SKM-1 (cell line): ENCODE data around the gene TRIM36.

ENCODE experiments used
- DNase-seq: peaks from one replicate; lab custom pipeline; 2025; ENCODE audit not compliant: unreplicated experiment; lab: John Stamatoyannopoulos, UW

The TRIM36 gene

GRCh38 chr5:115166744-115167393 lies 2.8 kb downstream of the TRIM36 start:
- DNase-seq, result no peak

DNA sequence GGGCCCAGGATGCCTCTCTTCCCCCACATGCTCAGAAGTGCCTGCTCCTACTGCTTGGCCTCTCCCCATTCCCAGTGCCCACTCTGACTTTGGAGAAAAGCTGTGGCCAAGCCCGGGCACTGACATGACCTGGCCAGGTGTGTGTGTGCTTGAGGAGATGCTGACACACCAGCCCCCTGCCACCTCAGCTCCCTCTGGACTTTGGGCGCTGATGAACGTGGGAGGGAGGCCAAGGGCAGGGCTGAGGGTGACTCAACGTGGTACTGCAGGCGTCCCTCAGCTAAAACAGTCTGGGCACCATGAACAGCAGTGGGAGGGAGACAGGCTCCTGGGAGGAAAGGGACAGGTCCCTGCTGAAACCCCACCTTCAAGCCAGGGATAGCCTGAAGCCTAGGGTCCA lies 3.9 kb downstream of the TRIM36 start:
- DNase-seq, result no peak

- DNase-seq, result no peak
These were observed 8.7 kb downstream of the TRIM36 start for GRCh38 chr5:115160975-115161475.

DNA sequence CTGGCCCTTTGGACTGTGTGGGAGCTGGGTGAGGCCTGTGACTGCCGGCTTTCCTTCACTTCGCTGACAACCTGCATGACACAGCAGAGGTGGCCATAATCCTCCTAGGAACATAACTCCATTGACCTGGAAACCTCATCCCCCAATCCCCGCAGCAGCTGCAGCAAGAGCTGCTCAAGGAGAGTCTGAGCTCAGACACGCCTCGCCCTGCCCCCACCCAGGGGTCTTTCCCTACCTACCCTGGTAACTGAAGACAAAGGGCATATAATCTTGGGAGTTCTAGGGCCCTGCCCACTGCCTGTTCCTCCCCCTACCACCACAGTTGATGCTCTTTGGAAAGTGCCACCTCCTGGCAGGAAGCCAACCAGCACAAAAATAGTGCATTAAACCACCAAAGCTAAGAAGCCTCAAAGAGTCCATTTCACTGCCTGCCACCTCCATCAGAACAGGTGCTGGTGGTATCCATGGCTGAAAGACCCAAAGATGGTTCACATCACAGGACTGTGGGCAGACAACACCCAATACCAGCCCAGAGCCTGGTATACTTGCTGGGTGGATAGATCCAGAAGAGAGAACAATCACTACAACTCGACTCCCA lies 18.4 kb downstream of the TRIM36 start:
- DNase-seq, result no peak

DNA sequence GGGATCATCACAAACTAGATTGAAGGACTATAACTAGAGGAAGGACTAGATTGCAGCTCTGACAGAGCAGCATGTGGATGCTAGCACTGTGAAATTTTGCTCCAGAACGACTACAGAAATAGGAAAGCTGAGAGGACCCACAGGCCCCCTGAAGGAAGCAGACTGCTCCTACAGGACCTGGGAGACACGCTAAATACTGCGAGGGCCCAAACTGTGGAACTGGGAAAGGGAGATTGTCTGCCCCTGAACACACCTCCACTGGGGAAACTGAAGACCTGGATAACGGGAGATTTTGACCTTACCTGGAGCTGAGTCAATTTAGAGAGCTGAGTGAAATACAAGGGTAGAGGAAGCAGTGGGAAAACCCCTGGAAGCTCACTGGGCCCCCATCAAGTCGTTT lies 19.2 kb downstream of the TRIM36 start:
- no peak for DNase-seq

- no peak for DNase-seq
These were observed 22.7 kb downstream of the TRIM36 start for GRCh38 chr5:115147052-115147451.

DNA sequence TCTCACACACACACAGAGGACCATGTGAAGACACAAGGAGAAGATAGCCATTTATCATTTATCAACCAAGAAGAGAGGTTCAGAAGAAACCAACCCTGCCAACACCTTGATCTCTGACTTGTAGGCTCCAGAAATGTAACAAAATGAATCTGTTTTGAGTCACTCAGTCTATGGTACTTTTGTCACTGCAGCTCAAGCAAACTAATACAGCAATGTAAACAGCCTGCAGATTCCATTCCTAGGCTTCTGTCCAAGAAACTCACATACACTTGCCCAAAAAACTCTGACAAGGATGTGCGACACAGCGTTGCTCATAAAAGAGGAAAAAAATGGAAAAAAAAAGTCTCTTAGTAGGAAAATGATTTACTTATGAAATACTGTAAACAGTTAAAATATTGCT lies 33.4 kb downstream of the TRIM36 start:
- DNase-seq, result no peak

DNA sequence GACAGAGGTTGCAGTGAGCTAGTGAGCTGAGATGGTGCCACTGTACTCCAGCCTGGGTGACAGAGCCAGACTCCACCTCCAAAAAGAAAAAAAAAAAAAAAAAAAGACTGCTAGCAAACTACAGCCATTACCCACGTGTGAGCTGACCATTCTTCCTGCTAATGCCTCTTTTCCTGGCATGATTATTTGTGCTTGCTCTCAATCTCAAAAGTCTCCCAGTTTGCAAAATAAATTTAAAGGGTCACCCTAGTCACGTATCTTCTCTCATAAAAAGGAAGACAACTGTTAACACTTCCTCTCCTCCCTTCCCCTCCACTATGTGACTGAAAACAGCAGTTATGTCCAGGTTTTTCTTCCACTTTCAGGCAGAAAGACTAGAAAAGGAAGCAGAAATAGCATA lies 37.2 kb downstream of the TRIM36 start:
- DNase-seq, result no peak

GRCh38 chr5:115126303-115126702 lies 43.4 kb downstream of the TRIM36 start:
- DNase-seq, result no peak

- no peak for DNase-seq
These were observed 45.0 kb downstream of the TRIM36 start for GRCh38 chr5:115124741-115125140.

DNA sequence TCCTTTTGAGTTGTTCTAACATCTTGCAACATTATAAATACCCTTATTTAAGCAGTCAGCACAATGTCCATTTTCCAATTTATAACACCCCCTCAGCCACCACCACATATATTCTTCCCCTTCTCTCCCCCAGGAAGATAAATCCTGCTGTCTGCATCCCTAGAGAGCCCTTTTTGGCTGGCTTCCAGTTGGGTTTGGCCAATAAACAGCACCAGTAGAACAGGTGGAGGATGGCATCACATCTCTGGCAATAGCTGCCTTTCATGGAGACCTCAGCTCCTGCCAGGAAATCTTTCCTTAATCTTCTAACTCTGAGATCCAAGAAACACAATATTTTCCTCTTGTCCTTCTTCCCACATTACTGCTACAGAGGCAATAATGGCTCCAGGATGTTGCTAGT lies 53.7 kb downstream of the TRIM36 start:
- no peak for DNase-seq

GRCh38 chr5:115109840-115110239 lies 59.9 kb downstream of the TRIM36 start:
- no peak for DNase-seq

DNA sequence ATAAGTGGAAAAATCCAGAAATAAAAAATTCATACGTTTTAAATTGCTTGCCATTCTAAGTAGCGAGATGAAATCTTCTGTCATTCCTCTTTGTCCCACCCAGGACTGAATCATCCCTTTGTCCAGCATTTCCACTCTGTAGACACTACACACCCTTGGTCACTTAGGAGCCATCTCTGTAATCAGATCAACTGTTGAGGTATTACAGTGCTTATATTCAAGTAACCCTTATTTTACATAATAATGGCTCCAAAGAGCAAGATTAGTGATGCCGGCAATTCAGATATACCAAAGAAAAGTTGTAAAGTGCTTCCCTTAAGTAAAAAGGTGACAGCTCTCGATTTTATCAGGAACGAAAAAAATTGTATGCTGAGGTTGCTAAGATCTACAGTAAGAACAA lies 60.4 kb downstream of the TRIM36 start:
- no peak for DNase-seq

- DNase-seq, result no peak
These were observed 69.3 kb downstream of the TRIM36 start for GRCh38 chr5:115100319-115100955.

- DNase-seq, result peak; percentile 38
These were observed 71.5 kb downstream of the TRIM36 start for GRCh38 chr5:115098041-115098702.

DNA sequence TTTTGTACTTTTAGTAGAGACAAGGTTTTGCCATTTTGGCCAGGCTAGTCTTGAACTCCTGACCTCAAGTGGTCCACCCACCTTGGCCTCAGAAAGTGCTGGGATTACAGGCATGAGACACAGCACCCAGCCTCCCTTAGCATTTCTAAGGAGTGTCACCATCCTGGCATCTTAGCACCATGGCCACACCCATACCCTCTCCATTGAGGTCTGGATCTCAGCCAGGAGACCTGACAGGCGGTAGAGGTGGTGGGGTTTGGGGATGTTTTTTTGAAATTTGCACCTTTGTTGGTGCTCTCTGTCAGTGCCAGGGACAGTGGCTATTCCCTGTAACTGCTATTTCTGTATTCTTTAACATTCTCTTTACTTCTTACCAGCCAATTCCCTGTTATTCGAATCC lies 72.5 kb downstream of the TRIM36 start:
- no peak for DNase-seq

DNA sequence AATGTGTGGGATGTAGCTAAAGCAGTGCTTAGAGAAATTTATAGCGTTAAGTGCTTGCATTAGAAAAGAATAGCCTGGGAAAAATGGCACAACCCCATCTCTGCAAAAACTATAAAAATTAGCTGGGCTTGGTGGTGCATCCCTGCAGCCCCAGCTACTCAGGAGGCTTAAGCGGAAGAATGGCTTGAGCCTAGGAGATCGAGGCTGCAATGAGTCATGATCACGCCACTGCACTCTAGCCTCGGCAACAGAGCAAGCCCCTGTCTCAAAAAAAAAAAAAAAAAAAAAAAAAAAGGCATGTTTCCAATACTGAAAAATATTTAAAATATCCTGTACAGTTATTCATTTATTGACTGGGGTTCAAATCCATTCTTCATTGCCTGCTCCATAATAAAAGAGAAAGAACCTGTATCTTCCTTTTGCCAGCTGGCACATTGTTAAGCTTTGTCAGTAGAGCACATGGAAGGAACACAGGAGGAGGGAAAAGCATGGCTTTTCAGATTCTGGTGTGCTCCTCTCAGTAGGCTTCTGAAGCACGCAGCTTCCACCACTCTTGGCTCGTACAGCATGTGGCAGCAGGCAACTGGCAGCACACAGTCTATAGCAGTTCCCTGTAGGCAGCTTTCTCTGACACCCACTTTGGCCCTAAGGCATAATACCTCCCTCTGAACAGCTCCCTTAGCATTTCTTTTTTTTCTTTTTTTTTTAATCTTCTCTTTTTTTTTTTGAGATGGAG lies 73.5 kb downstream of the TRIM36 start:
- DNase-seq, result no peak

DNA sequence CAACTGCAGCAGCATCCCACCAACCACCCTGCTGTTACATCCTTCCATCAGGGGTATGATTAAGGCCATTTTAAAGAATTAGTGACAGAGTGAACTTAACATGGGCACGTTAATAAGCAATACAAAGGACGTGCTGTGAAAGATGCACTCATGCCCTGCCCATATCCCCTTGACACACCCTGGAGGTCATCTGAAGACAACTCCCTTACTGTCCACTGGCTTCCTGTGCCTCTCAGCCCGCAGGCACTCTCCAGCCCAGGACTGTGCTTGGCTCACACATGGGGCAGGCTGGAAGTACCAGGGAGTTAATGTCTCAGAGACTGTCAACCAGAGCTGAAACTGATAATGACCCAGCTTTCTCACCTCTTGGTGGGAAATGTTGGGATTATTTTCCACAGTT lies 81.8 kb downstream of the TRIM36 start:
- no peak for DNase-seq

DNA sequence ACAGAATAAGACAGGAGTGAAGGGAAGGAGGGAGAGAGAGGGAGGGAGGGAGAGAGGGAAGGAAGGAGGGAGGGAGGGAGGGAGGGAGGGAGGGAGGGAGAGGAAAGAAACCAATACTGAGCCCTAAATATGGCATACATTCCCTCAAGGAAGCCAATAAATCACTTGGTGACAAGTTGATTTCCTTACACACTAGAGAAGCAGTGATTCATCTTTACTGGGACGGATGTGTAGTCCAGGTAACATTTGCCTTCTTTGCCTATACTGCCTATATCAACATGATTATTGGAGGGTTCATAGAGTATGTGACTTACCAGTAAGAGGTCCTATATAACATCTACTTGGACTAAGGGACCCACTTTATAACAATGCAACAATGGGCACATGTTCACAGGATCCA lies 83.2 kb downstream of the TRIM36 start:
- DNase-seq, result no peak

GRCh38 chr5:115084246-115084793 lies 85.4 kb downstream of the TRIM36 start:
- DNase-seq, result no peak
